ENCODE data around the gene SLBP.

DNA sequence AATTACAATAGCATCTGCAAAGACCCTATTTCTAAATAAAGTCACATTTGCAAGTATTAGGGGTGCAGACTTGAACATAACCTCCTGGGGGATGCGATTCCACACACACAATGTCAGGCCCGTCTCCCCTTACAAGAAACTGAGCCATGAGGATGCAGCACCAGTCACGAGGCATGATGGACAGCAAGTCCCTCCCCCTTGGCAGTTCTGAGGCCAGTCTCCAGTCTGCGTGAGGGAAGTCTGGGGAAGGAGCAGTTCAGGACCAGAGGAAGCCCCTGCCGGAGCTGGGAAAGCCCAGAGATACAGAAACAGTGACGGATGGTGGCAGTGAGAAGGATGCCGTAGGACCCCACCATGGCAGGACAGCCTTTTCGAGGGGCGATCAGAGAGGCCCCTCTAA, 37.4 kb downstream of the SLBP start:
- TF ChIP-seq SUZ12 (IDR thresholded peaks at IDR 0.05; ENCODE audit: extremely low read depth, insufficient read depth, insufficient read length) = no peak
- no peak for TF ChIP-seq ZNF274 (IDR thresholded peaks at IDR 0.05; ENCODE audit: low read depth, low read length)
- no peak for TF ChIP-seq YY1 (IDR thresholded peaks at IDR 0.05; ENCODE audit: insufficient read depth, insufficient read length)
